ENCODE data around the gene KANK3. TPM values are rescaled to one million over a fixed set of nuclear protein-coding genes. Genes with fewer than 3 reads are reported as not detected.

The KANK3 gene
- total and polyA plus RNA-seq, 9 of the 15 experiments (the other 6 are each of a cell fraction or from before 2014, with no cell fraction given), result 0.03 to 0.40 (median 0.08) TPM; not detected in 6

DNA sequence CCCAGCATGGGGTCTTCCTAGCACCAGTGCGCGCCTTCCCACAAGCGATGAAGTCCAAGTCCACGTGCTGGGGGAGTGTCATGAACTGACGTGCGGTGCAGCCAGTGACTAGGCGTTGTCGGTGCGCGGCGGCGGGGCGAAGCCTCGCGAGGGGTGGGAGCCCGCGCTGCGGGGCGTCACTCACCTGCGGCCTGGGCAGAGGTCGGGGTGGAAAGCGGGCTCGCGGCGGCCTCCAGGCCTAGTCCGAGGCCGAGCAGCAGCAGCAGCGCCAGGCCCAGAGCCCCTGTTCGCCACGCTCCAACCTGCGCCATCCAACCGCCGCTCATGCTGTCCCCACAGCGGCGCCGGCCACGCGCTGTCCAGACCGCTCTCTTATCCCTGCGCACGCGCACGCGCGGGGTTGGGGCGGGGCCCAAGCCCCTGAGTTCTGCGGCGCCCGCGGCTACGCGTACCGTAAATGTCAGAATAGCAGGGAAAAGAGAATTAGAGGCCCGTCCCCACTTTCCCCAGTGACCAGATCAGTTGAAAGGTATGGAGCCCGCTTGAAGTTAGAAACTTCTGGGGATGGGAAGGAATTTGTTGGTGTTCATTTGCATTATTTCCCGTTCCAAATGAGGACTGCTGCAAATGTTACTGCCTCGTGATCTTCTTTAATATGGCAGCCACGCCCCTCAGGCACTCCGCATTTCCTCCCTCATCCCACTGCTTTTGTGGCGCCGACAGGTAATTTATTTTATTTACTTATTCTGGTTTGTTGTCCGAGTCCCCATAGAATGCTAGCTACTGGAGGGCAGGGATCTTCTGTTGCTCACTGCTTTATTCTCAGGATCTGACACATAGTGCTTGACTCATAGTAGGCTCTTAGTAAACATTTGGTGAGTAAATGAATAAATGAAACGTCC is 34.8 kb downstream of the KANK3 start, which contains the start of gene CD320 (continued):
- TF ChIP-seq, protein P1, sequence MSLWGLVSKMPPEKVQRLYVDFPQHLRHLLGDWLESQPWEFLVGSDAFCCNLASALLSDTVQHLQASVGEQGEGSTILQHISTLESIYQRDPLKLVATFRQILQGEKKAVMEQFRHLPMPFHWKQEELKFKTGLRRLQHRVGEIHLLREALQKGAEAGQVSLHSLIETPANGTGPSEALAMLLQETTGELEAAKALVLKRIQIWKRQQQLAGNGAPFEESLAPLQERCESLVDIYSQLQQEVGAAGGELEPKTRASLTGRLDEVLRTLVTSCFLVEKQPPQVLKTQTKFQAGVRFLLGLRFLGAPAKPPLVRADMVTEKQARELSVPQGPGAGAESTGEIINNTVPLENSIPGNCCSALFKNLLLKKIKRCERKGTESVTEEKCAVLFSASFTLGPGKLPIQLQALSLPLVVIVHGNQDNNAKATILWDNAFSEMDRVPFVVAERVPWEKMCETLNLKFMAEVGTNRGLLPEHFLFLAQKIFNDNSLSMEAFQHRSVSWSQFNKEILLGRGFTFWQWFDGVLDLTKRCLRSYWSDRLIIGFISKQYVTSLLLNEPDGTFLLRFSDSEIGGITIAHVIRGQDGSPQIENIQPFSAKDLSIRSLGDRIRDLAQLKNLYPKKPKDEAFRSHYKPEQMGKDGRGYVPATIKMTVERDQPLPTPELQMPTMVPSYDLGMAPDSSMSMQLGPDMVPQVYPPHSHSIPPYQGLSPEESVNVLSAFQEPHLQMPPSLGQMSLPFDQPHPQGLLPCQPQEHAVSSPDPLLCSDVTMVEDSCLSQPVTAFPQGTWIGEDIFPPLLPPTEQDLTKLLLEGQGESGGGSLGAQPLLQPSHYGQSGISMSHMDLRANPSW (CRISPR knock-in tag; IDR thresholded peaks at IDR 0.05), result 0 out of 2 replicates have a peak, but pooled peaks have one; percentile 46
- TF ChIP-seq ZNF175 (CRISPR knock-in tag; IDR thresholded peaks at IDR 0.05; ENCODE audit: low read depth) (0 out of 2 replicates have a peak, but pooled peaks have one; percentile 42), PTRF (tag; IDR thresholded peaks at IDR 0.05) (no peak), HNRNPL (IDR thresholded peaks at IDR 0.05; ENCODE audit: low read depth, low read length) (0 out of 2 replicates have a peak, but pooled peaks have one; percentile 38), IFI16 (CRISPR knock-in tag; IDR thresholded peaks at IDR 0.05) (no peak), HINFP (tag; conservative IDR thresholded peaks at IDR 0.05; ENCODE audit: low read depth) (no peak), HNRNPK (IDR thresholded peaks at IDR 0.05; ENCODE audit: low read depth, low read length, poor library complexity, severe bottlenecking) (no peak), MITF (IDR thresholded peaks at IDR 0.05) (0 out of 2 replicates have a peak, but pooled peaks have one; percentile 28), HSF4 (CRISPR knock-in tag; IDR thresholded peaks at IDR 0.05; ENCODE audit: borderline replicate concordance) (no peak), POLR2B (IDR thresholded peaks at IDR 0.05; ENCODE audit: low read depth, partially characterized antibody) (peak; percentile 88)
- TF ChIP-seq, protein P2, sequence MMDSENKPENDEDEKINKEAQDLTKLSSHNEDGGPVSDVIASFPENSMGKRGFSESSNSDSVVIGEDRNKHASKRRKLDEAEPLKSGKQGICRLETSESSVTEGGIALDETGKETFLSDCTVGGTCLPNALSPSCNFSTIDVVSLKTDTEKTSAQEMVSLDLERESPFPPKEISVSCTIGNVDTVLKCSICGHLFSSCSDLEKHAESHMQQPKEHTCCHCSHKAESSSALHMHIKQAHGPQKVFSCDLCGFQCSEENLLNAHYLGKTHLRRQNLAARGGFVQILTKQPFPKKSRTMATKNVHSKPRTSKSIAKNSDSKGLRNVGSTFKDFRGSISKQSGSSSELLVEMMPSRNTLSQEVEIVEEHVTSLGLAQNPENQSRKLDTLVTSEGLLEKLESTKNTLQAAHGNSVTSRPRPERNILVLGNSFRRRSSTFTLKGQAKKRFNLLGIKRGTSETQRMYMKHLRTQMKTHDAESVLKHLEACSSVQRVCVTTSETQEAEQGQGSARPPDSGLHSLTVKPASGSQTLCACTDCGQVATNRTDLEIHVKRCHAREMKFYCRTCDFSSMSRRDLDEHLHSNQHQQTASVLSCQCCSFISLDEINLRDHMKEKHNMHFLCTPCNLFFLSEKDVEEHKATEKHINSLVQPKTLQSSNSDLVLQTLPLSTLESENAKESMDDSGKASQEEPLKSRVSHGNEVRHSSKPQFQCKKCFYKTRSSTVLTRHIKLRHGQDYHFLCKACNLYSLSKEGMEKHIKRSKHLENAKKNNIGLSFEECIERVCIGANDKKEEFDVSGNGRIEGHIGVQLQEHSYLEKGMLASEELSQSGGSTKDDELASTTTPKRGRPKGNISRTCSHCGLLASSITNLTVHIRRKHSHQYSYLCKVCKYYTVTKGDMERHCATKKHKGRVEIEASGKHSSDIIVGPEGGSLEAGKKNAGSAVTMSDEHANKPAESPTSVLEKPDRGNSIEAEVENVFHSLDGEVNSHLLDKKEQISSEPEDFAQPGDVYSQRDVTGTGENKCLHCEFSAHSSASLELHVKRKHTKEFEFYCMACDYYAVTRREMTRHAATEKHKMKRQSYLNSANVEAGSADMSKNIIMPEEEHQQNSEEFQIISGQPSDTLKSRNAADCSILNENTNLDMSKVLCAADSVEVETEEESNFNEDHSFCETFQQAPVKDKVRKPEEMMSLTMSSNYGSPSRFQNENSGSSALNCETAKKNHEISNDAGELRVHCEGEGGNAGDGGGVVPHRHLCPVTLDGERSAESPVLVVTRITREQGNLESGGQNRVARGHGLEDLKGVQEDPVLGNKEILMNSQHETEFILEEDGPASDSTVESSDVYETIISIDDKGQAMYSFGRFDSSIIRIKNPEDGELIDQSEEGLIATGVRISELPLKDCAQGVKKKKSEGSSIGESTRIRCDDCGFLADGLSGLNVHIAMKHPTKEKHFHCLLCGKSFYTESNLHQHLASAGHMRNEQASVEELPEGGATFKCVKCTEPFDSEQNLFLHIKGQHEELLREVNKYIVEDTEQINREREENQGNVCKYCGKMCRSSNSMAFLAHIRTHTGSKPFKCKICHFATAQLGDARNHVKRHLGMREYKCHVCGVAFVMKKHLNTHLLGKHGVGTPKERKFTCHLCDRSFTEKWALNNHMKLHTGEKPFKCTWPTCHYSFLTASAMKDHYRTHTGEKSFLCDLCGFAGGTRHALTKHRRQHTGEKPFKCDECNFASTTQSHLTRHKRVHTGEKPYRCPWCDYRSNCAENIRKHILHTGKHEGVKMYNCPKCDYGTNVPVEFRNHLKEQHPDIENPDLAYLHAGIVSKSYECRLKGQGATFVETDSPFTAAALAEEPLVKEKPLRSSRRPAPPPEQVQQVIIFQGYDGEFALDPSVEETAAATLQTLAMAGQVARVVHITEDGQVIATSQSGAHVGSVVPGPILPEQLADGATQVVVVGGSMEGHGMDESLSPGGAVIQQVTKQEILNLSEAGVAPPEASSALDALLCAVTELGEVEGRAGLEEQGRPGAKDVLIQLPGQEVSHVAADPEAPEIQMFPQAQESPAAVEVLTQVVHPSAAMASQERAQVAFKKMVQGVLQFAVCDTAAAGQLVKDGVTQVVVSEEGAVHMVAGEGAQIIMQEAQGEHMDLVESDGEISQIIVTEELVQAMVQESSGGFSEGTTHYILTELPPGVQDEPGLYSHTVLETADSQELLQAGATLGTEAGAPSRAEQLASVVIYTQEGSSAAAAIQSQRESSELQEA (IDR thresholded peaks at IDR 0.05; ENCODE audit: low read depth), result no peak

Measured in K562 (cell line).